ENCODE results near the gene LRRC32.

DNA sequence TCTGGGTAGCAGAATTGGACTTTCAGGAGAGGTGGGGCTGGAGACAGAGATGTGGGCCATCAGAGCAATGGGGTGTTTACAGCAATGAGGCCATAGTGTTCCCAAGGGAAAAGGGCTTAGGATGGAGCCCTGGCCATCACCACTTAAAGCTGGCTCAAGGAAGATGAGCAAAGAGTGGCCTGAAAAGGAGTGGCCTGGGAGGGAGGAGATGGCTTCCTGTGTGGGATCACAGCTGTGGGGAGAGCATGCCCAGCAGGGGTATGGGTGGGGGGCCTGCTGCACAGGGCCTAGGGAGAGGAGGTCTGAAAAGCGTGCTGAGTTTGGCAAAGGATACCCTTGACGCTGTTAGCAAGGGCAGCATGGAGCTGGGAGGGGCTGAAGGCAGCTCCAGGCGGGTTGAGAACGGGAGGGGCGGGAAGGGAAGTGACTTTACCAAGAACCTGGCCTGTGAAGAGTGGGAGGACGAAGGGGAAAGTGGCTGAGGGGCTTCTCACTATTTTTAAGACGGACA lies 13.9 kb downstream of the LRRC32 start:
- TF ChIP-seq RARB (CRISPR knock-in tag; IDR thresholded peaks at IDR 0.05) (no peak), GLIS3 (CRISPR knock-in tag; IDR thresholded peaks at IDR 0.05) (no peak), ZFP30 (CRISPR knock-in tag; IDR thresholded peaks at IDR 0.05) (no peak), ZNF565 (CRISPR knock-in tag; conservative IDR thresholded peaks at IDR 0.05; ENCODE audit: low read depth) (no peak), ARNTL (CRISPR knock-in tag; IDR thresholded peaks at IDR 0.05; ENCODE audit: borderline replicate concordance, low read depth) (no peak), ZNF8 (CRISPR knock-in tag; IDR thresholded peaks at IDR 0.05) (no peak), BACH2 (CRISPR knock-in tag; IDR thresholded peaks at IDR 0.05; ENCODE audit: borderline replicate concordance) (no peak), TOX (CRISPR knock-in tag; IDR thresholded peaks at IDR 0.05; ENCODE audit: borderline replicate concordance) (no peak), ZNF70 (CRISPR knock-in tag; IDR thresholded peaks at IDR 0.05) (no peak)
- TF ChIP-seq, protein P1, sequence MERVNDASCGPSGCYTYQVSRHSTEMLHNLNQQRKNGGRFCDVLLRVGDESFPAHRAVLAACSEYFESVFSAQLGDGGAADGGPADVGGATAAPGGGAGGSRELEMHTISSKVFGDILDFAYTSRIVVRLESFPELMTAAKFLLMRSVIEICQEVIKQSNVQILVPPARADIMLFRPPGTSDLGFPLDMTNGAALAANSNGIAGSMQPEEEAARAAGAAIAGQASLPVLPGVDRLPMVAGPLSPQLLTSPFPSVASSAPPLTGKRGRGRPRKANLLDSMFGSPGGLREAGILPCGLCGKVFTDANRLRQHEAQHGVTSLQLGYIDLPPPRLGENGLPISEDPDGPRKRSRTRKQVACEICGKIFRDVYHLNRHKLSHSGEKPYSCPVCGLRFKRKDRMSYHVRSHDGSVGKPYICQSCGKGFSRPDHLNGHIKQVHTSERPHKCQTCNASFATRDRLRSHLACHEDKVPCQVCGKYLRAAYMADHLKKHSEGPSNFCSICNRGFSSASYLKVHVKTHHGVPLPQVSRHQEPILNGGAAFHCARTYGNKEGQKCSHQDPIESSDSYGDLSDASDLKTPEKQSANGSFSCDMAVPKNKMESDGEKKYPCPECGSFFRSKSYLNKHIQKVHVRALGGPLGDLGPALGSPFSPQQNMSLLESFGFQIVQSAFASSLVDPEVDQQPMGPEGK (CRISPR knock-in tag; IDR thresholded peaks at IDR 0.05; ENCODE audit: borderline replicate concordance): no peak
- TF ChIP-seq, protein P2, sequence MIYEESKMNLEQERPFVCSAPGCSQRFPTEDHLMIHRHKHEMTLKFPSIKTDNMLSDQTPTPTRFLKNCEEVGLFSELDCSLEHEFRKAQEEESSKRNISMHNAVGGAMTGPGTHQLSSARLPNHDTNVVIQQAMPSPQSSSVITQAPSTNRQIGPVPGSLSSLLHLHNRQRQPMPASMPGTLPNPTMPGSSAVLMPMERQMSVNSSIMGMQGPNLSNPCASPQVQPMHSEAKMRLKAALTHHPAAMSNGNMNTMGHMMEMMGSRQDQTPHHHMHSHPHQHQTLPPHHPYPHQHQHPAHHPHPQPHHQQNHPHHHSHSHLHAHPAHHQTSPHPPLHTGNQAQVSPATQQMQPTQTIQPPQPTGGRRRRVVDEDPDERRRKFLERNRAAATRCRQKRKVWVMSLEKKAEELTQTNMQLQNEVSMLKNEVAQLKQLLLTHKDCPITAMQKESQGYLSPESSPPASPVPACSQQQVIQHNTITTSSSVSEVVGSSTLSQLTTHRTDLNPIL (CRISPR knock-in tag; IDR thresholded peaks at IDR 0.05; ENCODE audit: low read depth): no peak

All from SK-N-SH treated with all-trans-retinoic acid at 6 μM for 48 hours (cell line).